Epithelial cell of proximal tubule (primary cell): ENCODE results near the gene DNMBP. TPM values are rescaled to one million over a fixed set of nuclear protein-coding genes. Genes with fewer than 3 reads are reported as not detected.

ENCODE experiments used
- DNase-seq: peaks from one replicate; pipeline ENCODE4 v3.0.0-alpha.2; 2011; ENCODE audit warnings: low read depth
- H3K4me3 ChIP-seq: 2 replicates; pipeline ENCODE4 v1.5.1; 2011; ENCODE audit warnings: low read depth, mild to moderate bottlenecking, low read length
- total RNA-seq: library from RNA; depleted of rRNA; stranded (reverse); fragments of >200 nt; gene quantifications from 2 replicates; pipeline ENCODE4 v1.2.3, GENCODE V29; 2015
- TF ChIP-seq, protein P1 (sequence below): conservative IDR thresholded peaks from 2 replicates; pipeline ENCODE4 v1.5.1; 2012; ENCODE audit warnings: low read depth, mild to moderate bottlenecking, low read length

The DNMBP gene
- total RNA-seq, 1 donor from 2014 or later: 20.5 TPM

DNA sequence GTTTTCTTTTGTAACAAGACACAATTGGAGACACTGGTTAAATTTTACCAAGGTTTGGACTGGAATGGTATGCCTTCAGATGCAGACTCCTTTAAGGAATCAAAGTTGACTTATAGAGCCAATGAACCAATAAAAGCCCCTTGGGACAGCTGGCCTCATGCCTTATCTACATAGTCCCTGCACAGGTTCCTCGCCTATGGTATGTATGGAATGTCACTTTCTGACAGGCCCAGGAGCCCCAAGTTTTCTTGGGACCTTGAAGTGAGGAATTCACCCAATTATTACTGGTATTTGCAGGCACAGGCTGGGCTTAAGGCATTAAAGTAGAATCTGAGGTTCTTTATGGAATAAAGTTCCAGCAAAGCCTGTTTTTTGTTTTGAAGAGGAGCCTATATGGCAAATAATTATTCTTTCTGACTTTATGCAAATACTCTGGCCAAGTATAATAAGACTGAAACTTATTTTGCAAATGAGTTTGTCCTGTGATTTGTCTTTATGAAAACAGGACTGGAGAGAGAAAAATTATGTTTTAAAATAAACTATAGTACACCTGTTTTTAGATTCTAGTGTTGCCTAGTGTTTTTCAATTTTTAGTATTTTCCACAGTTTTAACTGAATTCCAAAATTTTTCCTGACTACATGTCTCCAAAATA, 24.1 kb upstream of the DNMBP start:
- no peak overlapping the region for H3K4me3 ChIP-seq
- TF ChIP-seq, protein P1, sequence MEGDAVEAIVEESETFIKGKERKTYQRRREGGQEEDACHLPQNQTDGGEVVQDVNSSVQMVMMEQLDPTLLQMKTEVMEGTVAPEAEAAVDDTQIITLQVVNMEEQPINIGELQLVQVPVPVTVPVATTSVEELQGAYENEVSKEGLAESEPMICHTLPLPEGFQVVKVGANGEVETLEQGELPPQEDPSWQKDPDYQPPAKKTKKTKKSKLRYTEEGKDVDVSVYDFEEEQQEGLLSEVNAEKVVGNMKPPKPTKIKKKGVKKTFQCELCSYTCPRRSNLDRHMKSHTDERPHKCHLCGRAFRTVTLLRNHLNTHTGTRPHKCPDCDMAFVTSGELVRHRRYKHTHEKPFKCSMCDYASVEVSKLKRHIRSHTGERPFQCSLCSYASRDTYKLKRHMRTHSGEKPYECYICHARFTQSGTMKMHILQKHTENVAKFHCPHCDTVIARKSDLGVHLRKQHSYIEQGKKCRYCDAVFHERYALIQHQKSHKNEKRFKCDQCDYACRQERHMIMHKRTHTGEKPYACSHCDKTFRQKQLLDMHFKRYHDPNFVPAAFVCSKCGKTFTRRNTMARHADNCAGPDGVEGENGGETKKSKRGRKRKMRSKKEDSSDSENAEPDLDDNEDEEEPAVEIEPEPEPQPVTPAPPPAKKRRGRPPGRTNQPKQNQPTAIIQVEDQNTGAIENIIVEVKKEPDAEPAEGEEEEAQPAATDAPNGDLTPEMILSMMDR: no peak
- no peak for DNase-seq

DNA sequence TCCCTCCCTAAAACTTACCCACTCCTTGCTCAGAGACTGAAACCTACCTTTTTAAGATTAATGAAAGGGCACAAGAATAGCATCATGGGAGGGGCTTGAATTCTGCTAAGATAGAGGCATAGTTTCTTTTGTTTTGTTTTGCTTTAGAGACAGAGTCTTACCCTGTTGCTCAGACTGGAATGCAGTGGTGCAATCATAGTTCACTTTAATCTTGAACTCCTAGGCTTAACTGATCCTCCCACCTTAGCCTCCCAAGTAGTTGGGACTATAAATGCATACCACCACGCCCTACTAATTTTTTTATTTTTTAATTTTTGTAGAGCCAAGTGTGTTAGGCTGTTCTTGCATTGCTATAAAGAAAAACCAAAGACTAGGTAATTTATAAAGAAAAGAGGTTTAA, 17.7 kb upstream of the DNMBP start:
- TF ChIP-seq, protein P1: no peak
- DNase-seq: no peak
- H3K4me3 ChIP-seq: no peak overlapping the region

DNA sequence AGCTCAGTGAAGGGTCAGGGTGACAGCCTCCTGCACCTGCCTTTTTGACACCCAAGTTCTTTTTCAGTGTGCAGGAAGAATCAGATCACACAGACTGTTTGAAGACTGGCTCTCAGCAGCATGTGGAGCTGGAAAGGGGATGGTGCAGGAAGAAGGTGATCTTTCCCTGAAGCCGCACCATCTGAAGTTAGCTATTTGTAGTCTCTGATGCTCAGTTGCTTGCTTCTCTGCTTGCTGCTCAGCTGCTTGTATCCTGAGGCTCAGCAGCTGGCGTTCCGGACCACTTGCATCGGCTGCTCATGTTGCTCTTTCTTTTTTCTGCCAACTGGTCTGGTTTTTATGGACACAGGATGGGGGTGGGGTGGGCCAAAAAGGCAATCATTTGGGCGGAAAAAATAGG, 15.8 kb upstream of the DNMBP start:
- no peak overlapping the region for H3K4me3 ChIP-seq
- no peak for DNase-seq
- TF ChIP-seq, protein P1: no peak

DNA sequence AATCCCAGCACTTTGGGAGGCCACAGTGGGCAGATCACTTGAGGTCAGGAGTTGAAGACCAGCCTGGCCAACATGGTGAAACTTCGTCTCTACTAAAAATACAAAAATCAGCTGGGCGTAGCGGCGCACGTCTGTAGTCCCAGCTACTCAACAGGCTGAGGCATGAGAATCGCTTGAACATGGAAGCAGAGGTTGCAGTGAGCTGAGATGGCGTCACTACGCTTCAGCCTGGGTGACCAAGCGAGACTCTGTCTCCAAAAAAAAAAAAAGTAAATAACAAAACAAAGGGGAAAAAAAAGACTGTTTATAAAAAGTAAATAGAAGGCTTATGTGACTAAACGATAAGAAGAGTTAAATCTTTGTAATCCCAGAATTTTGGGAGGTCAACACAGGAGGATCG, 15.0 kb upstream of the DNMBP start:
- TF ChIP-seq, protein P1: no peak
- no peak for DNase-seq
- H3K4me3 ChIP-seq: no peak overlapping the region

DNA sequence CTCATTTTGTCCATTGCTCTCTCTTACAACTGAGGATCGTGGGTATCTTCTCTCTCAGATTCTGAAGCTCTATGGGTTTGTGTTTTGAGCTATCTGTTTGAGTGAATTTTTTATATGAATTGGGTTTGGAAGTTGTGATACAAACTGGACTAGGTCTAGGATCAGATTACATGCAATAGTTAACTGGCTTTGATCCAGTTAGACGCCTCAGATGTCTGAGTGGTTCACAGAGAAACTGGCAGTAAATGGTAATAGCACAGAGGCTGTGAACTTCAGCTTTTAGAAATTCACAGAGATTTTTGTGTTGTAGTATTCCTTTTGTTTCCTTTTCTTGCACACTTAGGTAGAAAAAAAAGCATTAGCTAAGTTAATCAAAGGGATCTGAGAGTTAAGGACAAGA, 12.7 kb upstream of the DNMBP start:
- TF ChIP-seq, protein P1: no peak
- DNase-seq: no peak
- no peak overlapping the region for H3K4me3 ChIP-seq

DNA sequence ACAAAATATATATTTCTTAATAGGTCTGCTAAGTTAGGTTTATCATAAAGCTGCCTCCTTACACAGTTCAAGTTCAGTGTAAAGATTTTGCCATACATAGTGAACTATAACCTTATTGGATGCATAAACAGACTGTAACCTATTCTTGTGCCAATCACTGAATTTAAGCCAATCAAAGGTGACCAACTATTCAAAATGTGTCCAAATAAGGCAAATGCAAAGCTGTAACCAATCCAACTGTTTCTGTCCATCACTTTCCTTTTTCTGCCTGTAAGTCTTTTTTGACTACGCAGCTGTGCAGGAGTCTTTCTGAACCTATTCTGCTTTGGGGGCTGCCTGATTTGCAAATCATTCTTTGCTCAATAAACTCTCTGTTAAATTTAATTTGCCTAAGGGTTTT, 11.6 kb upstream of the DNMBP start:
- TF ChIP-seq, protein P1: no peak
- DNase-seq: no peak
- H3K4me3 ChIP-seq: no peak overlapping the region

DNA sequence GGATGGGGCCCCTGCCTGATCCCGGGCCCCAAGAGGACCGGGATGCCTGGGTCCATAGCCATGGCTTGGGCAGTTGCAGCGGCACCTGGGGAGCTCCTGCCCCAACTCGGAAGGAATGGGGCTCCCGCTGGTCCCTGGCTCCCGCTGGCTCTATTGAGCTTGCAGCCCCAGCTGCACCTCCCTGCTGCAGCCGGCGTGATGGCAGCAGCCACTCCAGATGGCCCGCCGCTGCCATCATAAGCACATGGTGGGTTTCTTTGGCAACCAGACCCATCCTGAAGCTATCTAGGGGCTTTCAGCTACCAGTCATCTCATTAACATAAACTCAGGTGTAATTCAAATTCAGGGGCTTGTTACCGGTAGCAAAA, 11.1 kb upstream of the DNMBP start:
- no peak for DNase-seq
- TF ChIP-seq, protein P1: no peak
- H3K4me3 ChIP-seq: no peak overlapping the region
